HCT116 (cell line): ENCODE measurements around the gene KHSRP. TPM values are rescaled to one million over a fixed set of nuclear protein-coding genes. Genes with fewer than 3 reads are reported as not detected.

ENCODE experiments used
- ATAC-seq: fragments of 200-7000 bp; cut with Tn5 transposase; 2 replicates; pipeline ENCODE4 v1.9.1; 2020; ENCODE audit warnings: mild to moderate bottlenecking, moderate library complexity
- BruUV-seq: library from RNA; stranded (reverse); fragments of 400-500 nt; replicated peaks from 2 replicates; lab custom pipeline; 2021; lab: Mats Ljungman, UMichigan
- CTCF ChIA-PET: fragments of 300-600 bp; sonication (Branson Sonifier 250); formaldehyde crosslinking; loops from one replicate; lab custom pipeline; 2021; ENCODE audit warnings: antibody characterized with exemption; lab: Charles Lee
- POLR2A ChIA-PET: fragments of 300-600, 350-600 bp; sonication (Branson Sonifier 250); formaldehyde crosslinking; loops from one replicate; lab custom pipeline; 2021; ENCODE audit warnings: antibody characterized with exemption; lab: Charles Lee
- RAD21 ChIA-PET, 2 experiments: fragments of 300-600 bp; sonication (Branson Sonifier 250); formaldehyde crosslinking; loops; one replicate each; lab custom pipeline; 2023; ENCODE audit warnings: low total read pairs in 2 of 2; ENCODE audit not compliant: uncharacterized antibody in 2 of 2, unreplicated experiment in 2 of 2, low non-redundant PET in 1 of 2; lab: Charles Lee
- DNase-seq: peaks from one replicate; pipeline ENCODE4 v3.0.0-alpha.2; 2010; ENCODE audit warnings: low read depth, low spot score
- H2AFZ ChIP-seq: fragments of 200-600 bp; shearing (Covaris generic), sonication (generic); 2 replicates; pipeline ENCODE4 v1.6.1; 2017; ENCODE audit warnings: low read depth, mixed run types, mixed read lengths, antibody characterized with exemption, low read length; ENCODE audit not compliant: poor library complexity, severe bottlenecking
- H3K27ac ChIP-seq: 2 replicates; pipeline ENCODE4 v1.5.1; 2012; ENCODE audit warnings: low read depth, low read length
- H3K27me3 ChIP-seq: fragments of 200-600 bp; sonication (generic); 2 replicates; pipeline ENCODE4 v1.6.1; 2016; ENCODE audit warnings: mixed run types, low read length, mixed read lengths; ENCODE audit not compliant: insufficient read depth
- H3K36me3 ChIP-seq, 2 experiments: fragments of 200-500 bp in 1 of 2; fragments of 200-600 bp in 1 of 2; sonication (Bioruptor generic) in 1 of 2; sonication (generic) in 1 of 2; 2 replicates each; pipeline versions ENCODE4 v1.5.1 to v1.6.1; 2014 to 2016; ENCODE audit warnings: low read length in 2 of 2, inconsistent platforms in 1 of 2, mixed read lengths in 1 of 2, mixed run types in 1 of 2; ENCODE audit not compliant: insufficient read depth in 2 of 2, control insufficient read depth in 1 of 2
- H3K4me1 ChIP-seq, 2 experiments: fragments of 200-600 bp in 1 of 2; sonication (generic) in 1 of 2; 2 replicates each; pipeline versions ENCODE4 v1.5.1 to v1.6.1; 2012 to 2017; ENCODE audit warnings: low read length in 2 of 2, inconsistent platforms in 1 of 2, mild to moderate bottlenecking in 1 of 2, mixed read lengths in 1 of 2, mixed run types in 1 of 2, moderate library complexity in 1 of 2; ENCODE audit not compliant: insufficient read depth in 2 of 2, control insufficient read depth in 1 of 2
- H3K4me2 ChIP-seq: fragments of 200-600 bp; sonication (generic); 2 replicates; pipeline ENCODE4 v1.6.1; 2017; ENCODE audit warnings: mixed run types, low read length, mixed read lengths
- H3K4me3 ChIP-seq, 2 experiments: fragments of 200-600 bp in 1 of 2; sonication (generic) in 1 of 2; replicated peaks in 1 of 2; 2 replicates each; pipeline ENCODE4 v1.5.1; 2011 to 2016; ENCODE audit warnings: low read length in 2 of 2, control low read depth in 1 of 2, low read depth in 1 of 2, mild to moderate bottlenecking in 1 of 2, mixed read lengths in 1 of 2, mixed run types in 1 of 2
- H3K79me2 ChIP-seq: fragments of 200-600 bp; sonication (generic); 2 replicates; pipeline ENCODE4 v1.6.1; 2017; ENCODE audit warnings: mild to moderate bottlenecking, mixed run types, low read length, moderate library complexity, mixed read lengths; ENCODE audit not compliant: insufficient read depth
- H3K9ac ChIP-seq: fragments of 200-600 bp; sonication (generic); 2 replicates; pipeline ENCODE4 v1.6.1; 2016; ENCODE audit warnings: low read length, mixed read lengths
- H3K9me2 ChIP-seq: fragments of 200-600 bp; sonication (generic), shearing (Covaris generic); 2 replicates; pipeline ENCODE4 v1.6.1; 2017; ENCODE audit warnings: mixed run types, mild to moderate bottlenecking, moderate library complexity; ENCODE audit not compliant: insufficient read depth
- H3K9me3 ChIP-seq, 2 experiments: fragments of 200-500 bp in 1 of 2; fragments of 200-600 bp in 1 of 2; sonication (Bioruptor generic) in 1 of 2; sonication (generic) in 1 of 2; 2 replicates each; pipeline ENCODE4 v1.6.1; 2014 to 2017; ENCODE audit warnings: low read length in 2 of 2, mixed read lengths in 2 of 2, inconsistent platforms in 1 of 2, low read depth in 1 of 2, mild to moderate bottlenecking in 1 of 2, mixed run types in 1 of 2, moderate library complexity in 1 of 2; ENCODE audit not compliant: control insufficient read depth in 1 of 2, insufficient read depth in 1 of 2
- H4K20me1 ChIP-seq: fragments of 200-600 bp; sonication (generic), shearing (Covaris generic); 2 replicates; pipeline ENCODE4 v1.6.1; 2017; ENCODE audit warnings: mixed run types, mild to moderate bottlenecking, moderate library complexity; ENCODE audit not compliant: insufficient read depth
- CBX3 ChIP-seq: IDR thresholded peaks from 2 replicates; pipeline ENCODE4 v1.6.1; 2012; ENCODE audit warnings: low read depth
- EGR1 ChIP-seq: IDR thresholded peaks from 2 replicates; pipeline ENCODE4 v1.6.1; 2012; ENCODE audit warnings: low read depth
- EZH2 ChIP-seq: fragments of 200-600 bp; sonication (generic); IDR thresholded peaks from 2 replicates; pipeline ENCODE4 v1.6.1; 2017; ENCODE audit warnings: antibody characterized with exemption, mixed run types
- FOSL1 ChIP-seq: IDR thresholded peaks from 2 replicates; pipeline ENCODE4 v1.6.1; 2012; ENCODE audit warnings: low read depth
- JUND ChIP-seq: IDR thresholded peaks from 2 replicates; pipeline ENCODE4 v1.6.1; 2012
- POLR2A ChIP-seq: IDR thresholded peaks from 2 replicates; pipeline ENCODE4 v1.7.0; 2011; ENCODE audit warnings: borderline replicate concordance; ENCODE audit not compliant: insufficient read depth, insufficient read length; ENCODE audit errors: extremely low read depth
- POLR2AphosphoS5 ChIP-seq: IDR thresholded peaks from 2 replicates; pipeline ENCODE4 v1.6.1; 2011; ENCODE audit warnings: mild to moderate bottlenecking, low read depth, low read length, moderate library complexity
- SIN3A ChIP-seq: IDR thresholded peaks from 2 replicates; pipeline ENCODE4 v1.6.1; 2012; ENCODE audit warnings: low read depth
- SP1 ChIP-seq: IDR thresholded peaks from 2 replicates; pipeline ENCODE4 v1.6.1; 2012; ENCODE audit warnings: low read depth
- ZFX ChIP-seq: fragments of 450-650 bp; IDR thresholded peaks from 2 replicates; pipeline ENCODE4 v1.6.1; 2017
- intact Hi-C: fragments of 100-400 bp; cut with micrococcal nuclease; formaldehyde crosslinking; loops from 2 replicates; pipeline ENCODE4 v1.10.0; 2022
- total RNA-seq: library from RNA; stranded (reverse); gene quantifications from one replicate; pipeline ENCODE4 v1.2.1, GENCODE V29; 2021; ENCODE audit not compliant: unreplicated experiment
- TF ChIP-seq, protein P1 (sequence below): IDR thresholded peaks from 2 replicates; pipeline ENCODE4 v1.6.1; 2012; ENCODE audit warnings: low read depth

Gene KHSRP
- total RNA-seq, 1 experiment from 2014 or later = 553 TPM

DNA sequence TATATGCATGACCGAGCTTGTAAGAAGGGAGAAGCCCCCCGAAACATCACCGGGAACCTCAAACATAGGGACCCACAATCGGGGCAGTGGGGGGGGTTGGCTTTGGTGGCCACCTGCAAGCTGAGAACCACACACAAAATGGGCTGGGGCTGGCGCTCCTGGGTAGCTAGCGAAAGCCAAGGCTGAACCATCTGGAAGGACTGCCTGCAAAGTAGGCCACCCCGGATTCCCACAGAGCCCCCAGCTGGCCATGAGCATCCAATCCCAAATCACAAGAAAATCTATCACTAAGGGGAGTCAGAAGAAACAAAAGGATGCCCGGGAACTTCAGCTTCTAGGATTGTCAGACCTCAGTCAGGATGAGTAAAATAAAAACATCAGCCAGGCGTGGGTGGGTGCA is 46.1 kb downstream of the KHSRP start:
- ATAC-seq (no peak), DNase-seq (no peak)
- Histone ChIP-seq H3K27me3 (no peaks in the 10 kb centered on the region), H4K20me1 (no peaks in the 10 kb centered on the region), H3K4me2 (no peak overlapping the region), H3K4me1 (peaks cover 5 to 7% of the 10 kb centered on the region in 2 experiments; a peak in 3 of 4 replicates), H3K9me2 (no peaks in the 10 kb centered on the region), H3K4me3 (no peak overlapping the region), H3K79me2 (no peaks in the 10 kb centered on the region), H2AFZ (no peak overlapping the region), H3K36me3 (peaks cover 16 to 20% of the 10 kb centered on the region in 2 experiments; a peak in 2 of 4 replicates), H3K27ac (no peak overlapping the region), H3K9ac (no peak overlapping the region), H3K9me3 (no peaks in the 10 kb centered on the region)
- no peak for TF ChIP-seq POLR2AphosphoS5
- TF ChIP-seq, protein P1, sequence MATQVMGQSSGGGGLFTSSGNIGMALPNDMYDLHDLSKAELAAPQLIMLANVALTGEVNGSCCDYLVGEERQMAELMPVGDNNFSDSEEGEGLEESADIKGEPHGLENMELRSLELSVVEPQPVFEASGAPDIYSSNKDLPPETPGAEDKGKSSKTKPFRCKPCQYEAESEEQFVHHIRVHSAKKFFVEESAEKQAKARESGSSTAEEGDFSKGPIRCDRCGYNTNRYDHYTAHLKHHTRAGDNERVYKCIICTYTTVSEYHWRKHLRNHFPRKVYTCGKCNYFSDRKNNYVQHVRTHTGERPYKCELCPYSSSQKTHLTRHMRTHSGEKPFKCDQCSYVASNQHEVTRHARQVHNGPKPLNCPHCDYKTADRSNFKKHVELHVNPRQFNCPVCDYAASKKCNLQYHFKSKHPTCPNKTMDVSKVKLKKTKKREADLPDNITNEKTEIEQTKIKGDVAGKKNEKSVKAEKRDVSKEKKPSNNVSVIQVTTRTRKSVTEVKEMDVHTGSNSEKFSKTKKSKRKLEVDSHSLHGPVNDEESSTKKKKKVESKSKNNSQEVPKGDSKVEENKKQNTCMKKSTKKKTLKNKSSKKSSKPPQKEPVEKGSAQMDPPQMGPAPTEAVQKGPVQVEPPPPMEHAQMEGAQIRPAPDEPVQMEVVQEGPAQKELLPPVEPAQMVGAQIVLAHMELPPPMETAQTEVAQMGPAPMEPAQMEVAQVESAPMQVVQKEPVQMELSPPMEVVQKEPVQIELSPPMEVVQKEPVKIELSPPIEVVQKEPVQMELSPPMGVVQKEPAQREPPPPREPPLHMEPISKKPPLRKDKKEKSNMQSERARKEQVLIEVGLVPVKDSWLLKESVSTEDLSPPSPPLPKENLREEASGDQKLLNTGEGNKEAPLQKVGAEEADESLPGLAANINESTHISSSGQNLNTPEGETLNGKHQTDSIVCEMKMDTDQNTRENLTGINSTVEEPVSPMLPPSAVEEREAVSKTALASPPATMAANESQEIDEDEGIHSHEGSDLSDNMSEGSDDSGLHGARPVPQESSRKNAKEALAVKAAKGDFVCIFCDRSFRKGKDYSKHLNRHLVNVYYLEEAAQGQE = no peak
- TF ChIP-seq EGR1 = no peak
- TF ChIP-seq EZH2 = no peak
- TF ChIP-seq ZFX = no peak
- TF ChIP-seq CBX3 = no peak
- TF ChIP-seq SIN3A = no peak
- TF ChIP-seq SP1 = no peak
- TF ChIP-seq FOSL1 = no peak
- TF ChIP-seq POLR2A = no peak
- TF ChIP-seq JUND = no peak
- intact Hi-C loops = no loop called here
- ChIA-PET RAD21 (no interaction called here), POLR2A (no interaction called here), CTCF (no interaction called here)
- BruUV-seq = no TSS peak
